ENCODE results near the gene TEX29.

The TEX29 gene

GRCh38 chr13:111360452-111360851, 40.0 kb downstream of the TEX29 start:
- H3K27ac ChIP-seq = no peak overlapping the region
- no peaks in the 10 kb centered on the region for H3K36me3 ChIP-seq (ENCODE audit: insufficient read depth)
- no peak overlapping the region for H3K9ac ChIP-seq
- no peaks in the 10 kb centered on the region for H3K79me2 ChIP-seq (ENCODE audit: insufficient read depth, low read depth)
- no peaks in the 10 kb centered on the region for H4K20me1 ChIP-seq (ENCODE audit: insufficient read depth)
- no peaks in the 10 kb centered on the region for H3K27me3 ChIP-seq (ENCODE audit: insufficient read depth, low read depth)
- no peak for TF ChIP-seq CTCF (conservative IDR thresholded peaks at IDR 0.05; ENCODE audit: low read depth, low read length)
- H3K4me2 ChIP-seq = no peak overlapping the region
- no peak overlapping the region for H2AFZ ChIP-seq (ENCODE audit: low read depth)
- no peak overlapping the region for H3K4me3 ChIP-seq (IDR thresholded peaks at IDR 0.05; ENCODE audit: insufficient read depth, low read depth, low read length)
- no peaks in the 10 kb centered on the region for H3K4me1 ChIP-seq (ENCODE audit: low read depth, poor library complexity, severe bottlenecking)

- no peaks in the 10 kb centered on the region for H3K79me2 ChIP-seq (ENCODE audit: insufficient read depth, low read depth)
- H3K36me3 ChIP-seq (ENCODE audit: insufficient read depth) = no peaks in the 10 kb centered on the region
- H3K4me3 ChIP-seq (IDR thresholded peaks at IDR 0.05; ENCODE audit: insufficient read depth, low read depth, low read length) = no peak overlapping the region
- H3K4me1 ChIP-seq (ENCODE audit: low read depth, poor library complexity, severe bottlenecking) = no peaks in the 10 kb centered on the region
- H4K20me1 ChIP-seq (ENCODE audit: insufficient read depth) = no peaks in the 10 kb centered on the region
- no peak overlapping the region for H3K4me2 ChIP-seq
- no peak overlapping the region for H3K27ac ChIP-seq
- H2AFZ ChIP-seq (ENCODE audit: low read depth) = no peak overlapping the region
- H3K9ac ChIP-seq = no peak overlapping the region
- H3K27me3 ChIP-seq (ENCODE audit: insufficient read depth, low read depth) = no peaks in the 10 kb centered on the region
- no peak for TF ChIP-seq CTCF (conservative IDR thresholded peaks at IDR 0.05; ENCODE audit: low read depth, low read length)
Observed at GRCh38 chr13:111361046-111361872, 40.8 kb downstream of the TEX29 start.

DNA sequence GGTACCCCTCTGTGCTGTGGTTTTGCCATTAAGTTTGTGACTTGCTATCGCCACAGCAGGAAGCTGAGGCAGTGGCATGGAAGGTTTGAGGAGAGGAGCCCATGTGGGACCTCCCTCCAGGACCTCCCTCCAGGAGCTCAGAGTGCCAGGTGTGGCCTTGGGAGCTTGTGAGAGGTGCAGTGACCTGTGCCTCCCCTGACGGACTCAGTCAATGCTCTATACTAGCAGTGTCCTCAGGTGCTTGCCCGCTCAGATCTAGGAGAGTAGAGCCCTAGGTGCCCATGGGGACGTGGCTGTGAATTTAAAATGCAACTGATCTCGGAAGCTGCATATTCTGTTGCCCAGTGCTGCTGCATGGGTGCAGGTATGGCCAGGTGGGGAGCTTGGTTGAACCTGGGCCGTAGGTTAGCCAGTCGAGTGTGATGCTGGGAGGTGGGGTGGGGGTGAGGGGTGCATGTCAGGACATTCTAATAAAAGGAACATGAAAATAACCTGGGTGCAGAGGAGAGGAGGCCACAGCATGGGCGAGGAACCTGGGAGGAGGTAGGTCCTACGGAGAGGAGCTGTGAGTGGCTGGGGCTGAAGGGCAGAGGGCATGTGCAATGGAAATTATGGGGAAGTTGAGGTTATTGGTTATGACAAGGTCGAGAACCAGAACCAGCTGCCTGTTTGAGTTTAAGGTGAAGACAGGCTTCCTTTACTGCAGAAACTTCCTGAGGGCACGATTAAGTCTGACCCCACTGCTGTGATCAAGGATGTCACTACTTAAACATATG, 41.6 kb downstream of the TEX29 start:
- no peaks in the 10 kb centered on the region for H3K4me1 ChIP-seq (ENCODE audit: low read depth, poor library complexity, severe bottlenecking)
- H2AFZ ChIP-seq (ENCODE audit: low read depth) = no peak overlapping the region
- H3K9ac ChIP-seq = no peak overlapping the region
- no peaks in the 10 kb centered on the region for H3K27me3 ChIP-seq (ENCODE audit: insufficient read depth, low read depth)
- no peak overlapping the region for H3K27ac ChIP-seq
- no peak overlapping the region for H3K4me3 ChIP-seq (IDR thresholded peaks at IDR 0.05; ENCODE audit: insufficient read depth, low read depth, low read length)
- no peaks in the 10 kb centered on the region for H3K36me3 ChIP-seq (ENCODE audit: insufficient read depth)
- no peak overlapping the region for H3K4me2 ChIP-seq
- no peaks in the 10 kb centered on the region for H4K20me1 ChIP-seq (ENCODE audit: insufficient read depth)
- no peaks in the 10 kb centered on the region for H3K79me2 ChIP-seq (ENCODE audit: insufficient read depth, low read depth)
- TF ChIP-seq CTCF (conservative IDR thresholded peaks at IDR 0.05; ENCODE audit: low read depth, low read length) = no peak

DNA sequence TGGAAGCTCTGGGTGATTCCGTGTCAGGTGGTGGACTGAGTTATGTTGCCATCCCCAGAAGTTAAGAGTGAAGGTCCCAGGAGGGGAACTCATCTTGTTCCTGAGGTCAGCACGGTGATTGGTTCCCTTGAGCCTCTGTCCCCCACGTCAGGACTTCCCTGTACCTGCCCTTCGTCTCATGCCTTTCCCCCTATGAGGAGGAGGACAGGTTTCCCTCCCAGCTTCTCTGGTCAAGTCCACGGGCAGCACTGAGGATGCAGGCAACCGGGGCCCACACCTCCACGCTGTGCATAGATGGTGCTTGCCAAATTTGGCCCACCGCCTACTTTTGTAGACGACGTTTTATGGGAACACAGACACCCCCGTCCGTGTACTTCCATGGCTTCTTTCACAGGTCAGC, 42.7 kb downstream of the TEX29 start:
- H3K27ac ChIP-seq = no peak overlapping the region
- H3K79me2 ChIP-seq (ENCODE audit: insufficient read depth, low read depth) = no peaks in the 10 kb centered on the region
- no peaks in the 10 kb centered on the region for H4K20me1 ChIP-seq (ENCODE audit: insufficient read depth)
- H3K9ac ChIP-seq = no peak overlapping the region
- H3K4me2 ChIP-seq = no peak overlapping the region
- no peak for TF ChIP-seq CTCF (conservative IDR thresholded peaks at IDR 0.05; ENCODE audit: low read depth, low read length)
- no peaks in the 10 kb centered on the region for H3K36me3 ChIP-seq (ENCODE audit: insufficient read depth)
- H2AFZ ChIP-seq (ENCODE audit: low read depth) = no peak overlapping the region
- no peak overlapping the region for H3K4me3 ChIP-seq (IDR thresholded peaks at IDR 0.05; ENCODE audit: insufficient read depth, low read depth, low read length)
- H3K4me1 ChIP-seq (ENCODE audit: low read depth, poor library complexity, severe bottlenecking) = no peaks in the 10 kb centered on the region
- no peaks in the 10 kb centered on the region for H3K27me3 ChIP-seq (ENCODE audit: insufficient read depth, low read depth)

Data from KMS-11 (cell line).